GM12878 (cell line): ENCODE data around the gene BEST3. TPM values are rescaled to one million over a fixed set of nuclear protein-coding genes. Genes with fewer than 3 reads are reported as not detected.
A peak's percentile ranks its signal among the peaks of the same experiment; 100 is the strongest.

Source experiments
- ATAC-seq: fragments of 200-7000 bp; cut with Tn5 transposase; 3 replicates; pipeline ENCODE4 v1.9.1; 2020; ENCODE audit warnings: mild to moderate bottlenecking, moderate library complexity
- BruUV-seq: library from RNA; stranded (reverse); fragments of 400-500 nt; replicated peaks from 2 replicates; lab custom pipeline; 2021; lab: Mats Ljungman, UMichigan
- CTCF ChIA-PET: fragments of 300-600 bp; sonication (Branson Sonifier 250); formaldehyde crosslinking; extraction: SDS; loops from one replicate; lab custom pipeline; 2021; ENCODE audit warnings: inconsistent platforms; lab: Yijun Ruan, JAX
- POLR2A ChIA-PET: fragments of 350-600 bp; formaldehyde crosslinking; extraction: SDS; loops from one replicate; lab custom pipeline; 2021; ENCODE audit warnings: inconsistent platforms; lab: Charles Lee
- RAD21 ChIA-PET: fragments of 300-600 bp; sonication (Branson Sonifier 250); formaldehyde crosslinking; loops from one replicate; lab custom pipeline; 2023; ENCODE audit warnings: antibody characterized with exemption; ENCODE audit not compliant: unreplicated experiment; lab: Charles Lee
- SMC1A ChIA-PET: fragments of 300-600 bp; sonication (Branson Sonifier 250); formaldehyde crosslinking; loops from one replicate; lab custom pipeline; 2023; ENCODE audit not compliant: unreplicated experiment, uncharacterized antibody; lab: Charles Lee
- DNase-seq: peaks from one replicate; pipeline ENCODE4 v3.0.0-alpha.2; 2011; ENCODE audit warnings: low read depth, low spot score
- FAIRE-seq: peaks from 3 replicates; lab custom pipeline; 2011; peaks lifted over from hg19 to GRCh38; lab: Jason Lieb, UNC
- H2AFZ ChIP-seq: 2 replicates; pipeline ENCODE4 v1.6.0; 2011; ENCODE audit warnings: low read depth, low read length, control low read depth; ENCODE audit not compliant: control insufficient read depth
- H3K27ac ChIP-seq: 2 replicates; pipeline ENCODE4 v1.5.1; 2011; ENCODE audit warnings: control low read depth; ENCODE audit not compliant: control insufficient read depth, insufficient read depth
- H3K27me3 ChIP-seq, 2 experiments: replicated peaks in 1 of 2; 2 replicates each; pipeline versions ENCODE4 v1.6.0 to v1.6.1; 2011; ENCODE audit warnings: low read length in 1 of 2; ENCODE audit not compliant: control insufficient read depth in 2 of 2, insufficient read depth in 2 of 2
- H3K36me3 ChIP-seq, 2 experiments: 2 replicates each; pipeline ENCODE4 v1.5.1; 2011; ENCODE audit warnings: low read length in 1 of 2; ENCODE audit not compliant: control insufficient read depth in 2 of 2, insufficient read depth in 2 of 2
- H3K4me1 ChIP-seq: 2 replicates; pipeline ENCODE4 v1.6.1; 2011; ENCODE audit warnings: mild to moderate bottlenecking, low read length, moderate library complexity, mixed read lengths; ENCODE audit not compliant: control insufficient read depth, insufficient read depth
- H3K4me2 ChIP-seq: 2 replicates; pipeline ENCODE4 v1.6.0; 2011; ENCODE audit warnings: control low read depth; ENCODE audit not compliant: control insufficient read depth, insufficient read depth
- H3K4me3 ChIP-seq: fragments of 200-600 bp; sonication (generic); 2 replicates; pipeline ENCODE4 v1.5.1; 2016
- H3K79me2 ChIP-seq: 2 replicates; pipeline ENCODE4 v1.6.0; 2011; ENCODE audit warnings: low read length; ENCODE audit not compliant: control insufficient read depth, insufficient read depth
- H3K9ac ChIP-seq: 2 replicates; pipeline ENCODE4 v1.8.0; 2011; ENCODE audit warnings: low read length, control low read depth, mixed read lengths; ENCODE audit not compliant: control insufficient read depth, insufficient read depth
- H3K9me3 ChIP-seq: replicated peaks from 3 replicates; pipeline ENCODE4 v1.5.1; 2011; ENCODE audit warnings: mild to moderate bottlenecking, low read length; ENCODE audit not compliant: control insufficient read depth, insufficient read depth
- H4K20me1 ChIP-seq: 2 replicates; pipeline ENCODE4 v1.6.0; 2011; ENCODE audit not compliant: control insufficient read depth, insufficient read depth
- BHLHE40 ChIP-seq, 2 experiments: fragments of 450-650 bp in 1 of 2; IDR thresholded peaks; 2 replicates each; pipeline ENCODE4 v1.6.1; 2011 to 2017; ENCODE audit warnings: low read depth in 2 of 2, borderline replicate concordance in 1 of 2, improper control_type of control experiment in 1 of 2, low read length in 1 of 2, mild to moderate bottlenecking in 1 of 2
- CEBPZ ChIP-seq: fragments of 150-350 bp; IDR thresholded peaks from 2 replicates; pipeline ENCODE4 v1.6.1; 2016; ENCODE audit warnings: low read depth, low read length
- CHD1 ChIP-seq: IDR thresholded peaks from 2 replicates; pipeline ENCODE4 v1.6.1; 2012; ENCODE audit warnings: low read depth, low read length, improper control_type of control experiment
- GATAD2B ChIP-seq: fragments of 450-650 bp; conservative IDR thresholded peaks from 2 replicates; pipeline ENCODE4 v1.6.1; 2017; ENCODE audit warnings: low read depth, mild to moderate bottlenecking, moderate library complexity
- HDAC2 ChIP-seq: fragments of 200-600 bp; sonication (generic); IDR thresholded peaks from 2 replicates; pipeline ENCODE4 v1.6.1; 2017
- HDGF ChIP-seq: fragments of 450-650 bp; IDR thresholded peaks from 2 replicates; pipeline ENCODE4 v1.6.1; 2016; ENCODE audit warnings: antibody characterized with exemption
- MYB ChIP-seq: fragments of 150-350 bp; IDR thresholded peaks from 2 replicates; pipeline ENCODE4 v1.6.1; 2014; ENCODE audit warnings: mild to moderate bottlenecking, low read depth, low read length, borderline replicate concordance
- NRF1 ChIP-seq: conservative IDR thresholded peaks from 2 replicates; pipeline ENCODE4 v1.6.1; 2011; ENCODE audit warnings: mild to moderate bottlenecking, low read depth, low read length, improper control_type of control experiment
- PAX8 ChIP-seq: fragments of 450-650 bp; IDR thresholded peaks from 2 replicates; pipeline ENCODE4 v1.6.1; 2017; ENCODE audit warnings: mild to moderate bottlenecking, moderate library complexity
- PML ChIP-seq: IDR thresholded peaks from 2 replicates; pipeline ENCODE4 v1.6.1; 2012; ENCODE audit warnings: low read length, inconsistent platforms
- POLR2A ChIP-seq: IDR thresholded peaks from 2 replicates; pipeline ENCODE4 v1.6.1; 2011; ENCODE audit warnings: low read depth, mild to moderate bottlenecking, low read length
- POU2F2 ChIP-seq: IDR thresholded peaks from 3 replicates; pipeline ENCODE4 v1.6.1; 2011; ENCODE audit warnings: low read depth, mild to moderate bottlenecking, low read length, borderline replicate concordance
- RELA ChIP-seq: fragments of 450-650 bp; IDR thresholded peaks from 2 replicates; pipeline ENCODE4 v1.8.0; 2014; ENCODE audit warnings: borderline replicate concordance; ENCODE audit not compliant: partially characterized antibody
- TCF12 ChIP-seq: IDR thresholded peaks from 2 replicates; pipeline ENCODE4 v1.6.1; 2011; ENCODE audit warnings: low read depth, mild to moderate bottlenecking, low read length
- TCF7 ChIP-seq: IDR thresholded peaks from 2 replicates; pipeline ENCODE4 v1.6.1; 2014; ENCODE audit warnings: antibody characterized with exemption, borderline replicate concordance
- ZBED1 ChIP-seq: IDR thresholded peaks from 2 replicates; pipeline ENCODE4 v1.6.1; 2016; ENCODE audit warnings: borderline replicate concordance
- ZNF274 ChIP-seq: IDR thresholded peaks from one replicate; pipeline ENCODE4 v1.8.0; 2011; ENCODE audit not compliant: insufficient read length, insufficient read depth
- ZZZ3 ChIP-seq: IDR thresholded peaks from 2 replicates; pipeline ENCODE4 v1.6.1; 2011; ENCODE audit warnings: low read depth; ENCODE audit not compliant: control insufficient read depth, insufficient read length
- WGBS: methylation state at CpG from one replicate; pipeline ENCODE4 v1.1.6; 2016; ENCODE audit warnings: low lambda C conversion rate; ENCODE audit not compliant: insufficient replicate concordance, insufficient coverage; ENCODE audit errors: missing lambda C conversion rate; 5-methylcytosine and 5-hydroxymethylcytosine counted together
- in situ Hi-C: fragments of 300-500 bp; cut with MboI; formaldehyde crosslinking; loops from 9 replicates; pipeline ENCODE4 v1.14.3; 2018; ENCODE audit warnings: mixed read lengths
- intact Hi-C: fragments of 100-400 bp; cut with micrococcal nuclease; formaldehyde crosslinking; loops from one replicate; pipeline ENCODE4 v1.14.2; 2022; ENCODE audit not compliant: unreplicated experiment
- polyA plus RNA-seq, 11 experiments: library from polyadenylated mRNA; depleted of rRNA in 4 of 11; unstranded in 6 of 11; stranded (reverse) in 5 of 11; fragments of >200 nt; fragmentation: Nextera tagmentation in 4 of 11; fragmentation: Illumina TruSeq in 1 of 11; extraction: Ambion mirVana in 4 of 11; extraction: Trizol in 1 of 11; gene quantifications; 1 replicate in 1 of 11; 2 replicates in 10 of 11; pipeline versions ENCODE4 v1.2.1 to v1.2.3, GENCODE V29; 2011 to 2016; ENCODE audit warnings: inconsistent platforms in 2 of 11, missing spikeins in 2 of 11, low read depth in 1 of 11
- total RNA-seq, 4 experiments: library from RNA; depleted of rRNA in 3 of 4; stranded (reverse); fragments of >200 nt in 3 of 4; fragmentation: Illumina TruSeq in 1 of 4; extraction: Trizol in 1 of 4; gene quantifications; 2 replicates each; pipeline versions ENCODE4 v1.2.1 to v1.2.3, GENCODE V29; 2013 to 2021
- TF ChIP-seq, protein P1 (sequence below): fragments of 150-350 bp; IDR thresholded peaks from 2 replicates; pipeline ENCODE4 v1.6.1; 2014; ENCODE audit warnings: mild to moderate bottlenecking, low read depth, low read length

The BEST3 gene
- total and polyA plus RNA-seq, 10 of the 15 experiments (the other 5 are each of a cell fraction or from before 2014, with no cell fraction given): not detected

GRCh38 chr12:69689638-69690037 lies 9.5 kb downstream of the BEST3 start (continued):
- TF ChIP-seq TCF7 (no peak), CEBPZ (no peak), GATAD2B (no peak), ZZZ3 (no peak), TCF12 (no peak)
- TF ChIP-seq, protein P1, sequence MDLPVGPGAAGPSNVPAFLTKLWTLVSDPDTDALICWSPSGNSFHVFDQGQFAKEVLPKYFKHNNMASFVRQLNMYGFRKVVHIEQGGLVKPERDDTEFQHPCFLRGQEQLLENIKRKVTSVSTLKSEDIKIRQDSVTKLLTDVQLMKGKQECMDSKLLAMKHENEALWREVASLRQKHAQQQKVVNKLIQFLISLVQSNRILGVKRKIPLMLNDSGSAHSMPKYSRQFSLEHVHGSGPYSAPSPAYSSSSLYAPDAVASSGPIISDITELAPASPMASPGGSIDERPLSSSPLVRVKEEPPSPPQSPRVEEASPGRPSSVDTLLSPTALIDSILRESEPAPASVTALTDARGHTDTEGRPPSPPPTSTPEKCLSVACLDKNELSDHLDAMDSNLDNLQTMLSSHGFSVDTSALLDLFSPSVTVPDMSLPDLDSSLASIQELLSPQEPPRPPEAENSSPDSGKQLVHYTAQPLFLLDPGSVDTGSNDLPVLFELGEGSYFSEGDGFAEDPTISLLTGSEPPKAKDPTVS: no peak

DNA sequence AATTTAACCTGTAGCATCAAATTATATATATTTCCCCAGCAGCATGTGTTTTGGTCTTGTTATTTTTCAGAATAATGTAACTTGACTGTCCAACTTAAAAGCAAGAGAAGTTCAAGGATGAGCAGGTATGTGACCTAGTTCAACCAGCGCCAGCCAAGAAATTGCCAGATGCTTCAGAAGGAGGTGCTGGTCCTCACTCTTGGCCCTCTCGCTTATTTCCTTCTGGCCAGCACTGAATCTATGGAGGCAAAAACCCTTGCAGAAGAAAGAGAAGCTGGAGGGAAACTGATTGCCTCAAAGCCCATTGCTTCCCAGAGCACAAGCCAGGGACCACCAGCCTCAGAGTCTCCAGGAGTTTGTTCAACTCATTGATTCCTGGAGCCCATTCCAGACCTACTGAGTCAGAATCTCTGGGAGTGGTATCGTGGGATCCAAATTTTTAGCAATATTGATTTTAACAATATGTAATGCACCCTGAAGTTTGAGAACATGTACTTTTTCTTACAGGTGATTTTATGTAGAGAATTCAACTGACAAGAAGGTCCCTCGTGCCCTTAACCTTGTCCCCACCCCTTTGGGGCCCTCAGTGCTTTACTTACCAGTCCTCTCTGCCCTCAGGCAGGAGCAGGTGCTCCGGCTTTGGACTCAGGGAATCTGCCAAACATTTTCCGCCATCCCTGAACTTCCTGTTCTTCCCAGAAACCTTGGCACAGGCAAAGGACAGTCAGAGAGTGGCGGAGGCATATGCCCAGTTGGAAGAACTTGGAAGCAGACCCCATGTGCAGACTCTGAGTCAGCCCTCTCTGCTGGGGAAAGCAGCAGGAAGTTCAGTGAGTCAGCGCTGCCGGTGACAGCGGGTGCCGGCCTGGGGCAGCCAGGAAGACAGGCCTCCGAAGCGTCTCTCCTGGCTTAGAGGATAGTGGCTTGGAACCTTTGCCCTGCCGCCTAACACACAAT lies 10.4 kb downstream of the BEST3 start:
- ATAC-seq: peak; percentile 38; the same call in 2 of the 3 replicates
- no TSS peak for BruUV-seq
- CTCF ChIA-PET: no interaction called here
- no peak for TF ChIP-seq BHLHE40 (IDR thresholded peaks at IDR 0.05; ENCODE audit: borderline replicate concordance in 1 of 2, low read depth in 2 of 2, low read length in 1 of 2)
- TF ChIP-seq MYB: no peak
- no peak for TF ChIP-seq ZBED1
- TF ChIP-seq PAX8: no peak
- TF ChIP-seq CHD1: no peak
- TF ChIP-seq NRF1: no peak
- no peak for TF ChIP-seq HDAC2
- TF ChIP-seq HDGF: no peak
- TF ChIP-seq RELA: no peak
- TF ChIP-seq POU2F2: no peak
- TF ChIP-seq POLR2A: no peak
- no peak for TF ChIP-seq PML
- TF ChIP-seq ZNF274: no peak
- TF ChIP-seq, all 136 proteins: peak for 0
- ChIA-PET POLR2A (no interaction called here), RAD21 (no interaction called here), SMC1A (no interaction called here)
- DNase-seq (no peak), FAIRE-seq (no peak)
- Histone ChIP-seq H3K27ac (no peak overlapping the region), H3K9ac (no peak overlapping the region), H3K36me3 (no peaks in the 10 kb centered on the region), H2AFZ (no peak overlapping the region), H3K9me3 (no peaks in the 10 kb centered on the region), H4K20me1 (no peaks in the 10 kb centered on the region), H3K4me1 (no peaks in the 10 kb centered on the region), H3K4me3 (no peak overlapping the region), H3K27me3 (peaks cover 0 to 1% of the 10 kb centered on the region in 2 experiments; a peak in 1 of 4 replicates), H3K79me2 (no peaks in the 10 kb centered on the region), H3K4me2 (no peak overlapping the region)
- WGBS: 27% methylated on average over 14 of the region's 14 CpGs
- intact Hi-C loops: no loop called here
- in situ Hi-C loops: no loop called here
